Measurements from ENCODE around the gene YAF2.

The YAF2 gene

DNA sequence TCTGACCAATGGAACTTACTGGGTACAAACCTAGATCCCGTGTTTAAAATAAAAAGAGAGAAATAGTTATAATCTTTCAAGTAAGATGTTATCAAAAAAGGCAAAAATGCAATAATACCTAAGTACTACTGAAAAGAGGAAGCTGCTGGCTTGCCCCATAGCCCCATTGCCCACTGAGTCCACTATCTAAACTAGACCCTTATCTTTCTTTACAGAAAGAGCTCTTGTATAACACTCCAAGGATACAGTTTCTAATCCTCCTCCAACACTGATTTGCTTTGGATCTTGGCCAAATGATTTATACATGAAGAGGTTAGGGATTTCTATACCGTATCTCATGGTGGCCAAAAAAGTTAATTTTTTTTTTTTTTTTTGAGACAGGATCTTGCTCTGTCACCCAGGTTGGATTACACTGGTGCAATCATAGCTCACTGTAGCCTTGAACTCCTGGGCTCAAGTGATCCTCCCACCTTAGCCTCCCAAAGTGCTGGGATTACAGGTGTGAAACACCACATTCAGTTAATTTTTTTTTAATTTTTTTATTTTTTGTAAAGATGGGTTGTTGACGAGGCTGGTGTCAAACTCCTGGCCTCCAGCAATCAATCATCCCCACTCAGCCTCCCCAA is 96.0 kb downstream of the YAF2 start:
- no peak for DNase-seq

DNA sequence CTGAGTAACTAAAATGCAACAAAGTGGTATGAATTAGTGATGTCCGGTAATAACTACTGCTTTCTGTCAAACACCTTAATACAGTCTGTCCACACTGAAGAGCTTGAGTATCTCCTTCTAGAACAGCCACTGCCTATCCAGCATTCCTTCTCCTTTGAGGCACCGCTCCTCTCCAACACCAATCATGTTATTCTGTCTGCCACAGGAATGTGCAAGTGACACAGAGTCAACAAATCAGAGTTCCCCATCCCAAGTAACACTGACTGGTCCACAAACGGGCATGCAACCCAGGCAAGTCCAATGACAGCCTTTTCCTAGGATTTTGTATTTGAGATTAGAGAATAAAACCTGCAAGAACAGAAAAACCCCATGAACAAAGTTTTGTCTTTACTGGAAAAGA is 97.1 kb downstream of the YAF2 start:
- no peak for DNase-seq

DNA sequence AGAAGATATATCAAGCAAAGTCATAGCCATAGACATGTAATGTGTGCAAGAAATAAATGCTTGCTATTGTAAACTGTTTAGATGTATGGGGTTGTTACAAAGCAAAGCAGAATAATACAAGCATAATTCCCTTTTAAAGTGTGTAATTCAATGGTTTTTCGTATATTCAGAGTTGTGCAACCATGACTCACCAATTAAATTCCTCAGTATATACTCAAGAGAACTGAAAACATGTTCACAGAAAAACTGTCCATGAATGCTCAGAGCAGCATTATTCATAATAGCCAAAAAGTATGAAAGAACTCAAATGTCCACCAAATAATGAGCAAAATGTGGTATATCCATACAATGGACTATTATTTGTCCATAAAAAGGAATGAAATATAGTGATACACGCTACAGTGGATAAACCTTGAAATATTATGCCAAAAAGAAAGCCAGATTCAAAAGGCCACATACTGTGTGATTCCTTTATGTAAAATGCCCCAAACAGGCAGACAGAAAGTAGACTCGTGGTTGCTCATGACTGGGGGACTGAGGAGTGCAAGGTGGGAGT is 102.7 kb downstream of the YAF2 start:
- no peak for DNase-seq

DNA sequence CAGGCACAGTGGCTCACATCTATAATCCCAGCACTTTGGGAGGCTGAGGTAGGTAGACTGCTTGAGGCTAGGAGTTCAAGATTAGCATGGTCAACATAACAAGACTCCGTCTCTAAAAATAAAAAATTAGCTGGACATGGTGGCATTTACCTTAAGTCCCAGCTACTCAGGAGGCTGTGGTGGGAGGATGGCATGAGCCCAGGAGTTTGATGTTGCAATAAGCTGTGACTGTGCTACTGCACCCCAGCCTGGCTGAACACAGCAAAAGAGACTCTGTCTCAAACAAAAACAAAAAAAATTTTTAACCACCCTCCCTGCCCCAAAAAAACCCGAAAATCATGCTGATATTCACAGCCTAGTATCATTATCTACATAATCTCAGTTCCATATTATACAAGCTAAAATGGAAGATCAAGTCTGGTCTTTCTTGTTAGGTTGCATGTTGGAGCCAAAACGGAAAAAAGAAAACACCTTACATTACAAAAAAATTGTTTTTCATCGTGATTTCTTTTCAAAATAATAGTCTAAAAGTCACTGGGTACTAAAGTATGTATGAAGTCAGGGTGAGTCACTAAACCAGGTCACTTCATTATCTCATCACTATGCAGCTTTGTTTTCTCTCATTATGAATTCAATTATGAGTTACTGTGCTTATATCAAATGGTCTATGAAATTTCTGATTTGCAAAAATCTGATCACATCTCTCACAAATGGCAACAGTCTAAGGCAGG is 107.2 kb downstream of the YAF2 start:
- no peak for DNase-seq

DNA sequence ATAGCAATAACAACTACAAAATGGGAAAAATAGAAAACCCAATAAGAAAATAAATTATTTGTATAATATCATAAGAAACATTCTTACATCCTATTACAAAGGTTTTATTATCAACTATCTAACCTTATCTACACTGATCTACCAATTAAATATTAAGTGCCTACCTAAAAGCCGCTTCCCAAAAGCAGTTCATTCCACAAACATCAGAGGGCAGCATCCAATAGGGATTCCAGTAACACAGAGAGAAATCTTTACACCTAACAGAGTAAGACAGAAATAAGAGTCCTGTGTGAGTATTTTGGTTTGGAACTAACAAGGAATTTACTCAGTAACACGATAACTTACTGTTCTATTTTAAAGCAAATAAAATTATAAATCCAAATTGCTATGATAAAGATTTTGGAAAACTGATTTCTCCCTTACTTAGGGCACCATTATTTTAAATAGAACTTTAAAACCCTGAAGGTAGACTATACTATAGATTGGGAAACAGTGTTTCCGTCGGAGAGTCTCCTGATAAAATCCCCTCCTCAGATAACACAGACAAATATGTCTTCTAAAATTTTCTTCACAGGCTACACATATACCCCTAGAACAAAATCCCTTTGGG is 108.3 kb downstream of the YAF2 start:
- no peak for DNase-seq

DNA sequence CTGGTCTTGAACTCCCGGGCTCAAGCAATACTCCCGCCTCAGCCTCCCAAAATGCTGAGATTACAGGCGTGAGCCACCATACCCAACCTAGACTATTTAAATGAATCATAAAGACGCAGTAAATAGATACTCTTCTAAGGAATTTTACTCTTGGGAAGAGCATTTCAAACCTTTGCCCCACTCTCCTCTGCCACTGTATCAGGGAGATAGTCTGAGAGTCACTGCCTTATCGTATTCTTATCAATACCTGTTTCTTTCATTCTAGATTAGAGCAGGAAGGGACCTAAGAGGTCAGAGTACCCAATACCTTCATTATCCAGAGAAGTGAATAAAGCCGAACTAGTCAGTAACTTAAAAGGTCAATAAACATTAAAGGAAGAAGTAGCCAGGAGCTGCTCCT is 109.2 kb downstream of the YAF2 start:
- DNase-seq, result no peak

DNA sequence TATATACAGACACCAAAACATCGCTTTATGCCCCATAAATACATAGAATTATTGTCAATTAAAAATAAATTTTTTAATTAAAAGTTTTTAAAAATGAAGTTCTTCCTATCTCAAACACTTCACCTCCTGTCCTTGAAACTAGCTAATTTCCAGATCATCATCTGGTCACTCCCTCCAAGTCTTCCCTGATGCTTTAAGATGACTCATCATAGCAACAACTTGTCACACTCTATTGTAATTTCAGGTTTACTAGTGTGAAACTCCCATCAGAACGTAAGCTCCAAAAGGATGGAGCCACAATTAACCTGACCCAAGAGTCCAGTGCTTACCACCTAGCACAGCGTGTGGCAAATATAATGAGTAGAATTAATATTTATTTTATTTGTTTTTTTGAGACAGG is 109.7 kb downstream of the YAF2 start:
- DNase-seq, result no peak

DNA sequence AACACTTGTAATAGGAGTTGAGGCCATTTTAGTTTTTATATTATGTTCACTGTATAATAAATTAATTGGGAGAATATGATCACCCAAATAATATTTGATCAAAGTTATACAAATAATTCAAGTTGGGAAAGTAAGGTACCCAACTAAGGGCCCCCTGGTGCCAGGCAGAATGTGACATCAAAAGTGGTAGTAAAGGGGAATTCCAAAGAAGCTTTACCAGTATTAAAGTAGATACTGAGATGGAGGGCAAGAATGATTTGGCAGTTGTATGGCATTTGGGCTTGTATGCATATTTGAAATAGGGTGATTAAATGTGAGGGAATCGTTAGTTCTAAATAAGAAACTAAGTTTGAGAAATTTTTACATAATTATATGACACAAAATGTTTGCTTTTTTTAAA is 111.1 kb downstream of the YAF2 start:
- no peak for DNase-seq

DNA sequence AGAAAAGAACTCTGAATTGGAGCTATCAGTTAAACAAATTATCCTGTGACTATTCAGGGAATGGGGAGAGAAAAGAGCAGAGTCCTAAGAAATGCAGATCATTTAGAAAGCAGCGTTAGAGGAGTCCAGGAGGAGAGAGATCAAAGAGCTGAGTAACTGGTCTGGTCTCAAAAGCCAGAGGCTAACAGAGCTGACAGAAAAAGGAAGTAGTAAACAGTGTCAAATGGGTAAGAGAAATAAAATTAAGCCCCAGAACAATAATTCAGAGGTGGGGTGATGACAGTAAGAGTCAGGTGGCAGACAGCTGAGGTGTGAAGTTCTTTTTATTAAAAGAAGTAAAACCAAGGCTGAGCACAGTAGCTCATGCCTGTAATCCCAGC is 112.7 kb downstream of the YAF2 start:
- DNase-seq, result no peak

DNA sequence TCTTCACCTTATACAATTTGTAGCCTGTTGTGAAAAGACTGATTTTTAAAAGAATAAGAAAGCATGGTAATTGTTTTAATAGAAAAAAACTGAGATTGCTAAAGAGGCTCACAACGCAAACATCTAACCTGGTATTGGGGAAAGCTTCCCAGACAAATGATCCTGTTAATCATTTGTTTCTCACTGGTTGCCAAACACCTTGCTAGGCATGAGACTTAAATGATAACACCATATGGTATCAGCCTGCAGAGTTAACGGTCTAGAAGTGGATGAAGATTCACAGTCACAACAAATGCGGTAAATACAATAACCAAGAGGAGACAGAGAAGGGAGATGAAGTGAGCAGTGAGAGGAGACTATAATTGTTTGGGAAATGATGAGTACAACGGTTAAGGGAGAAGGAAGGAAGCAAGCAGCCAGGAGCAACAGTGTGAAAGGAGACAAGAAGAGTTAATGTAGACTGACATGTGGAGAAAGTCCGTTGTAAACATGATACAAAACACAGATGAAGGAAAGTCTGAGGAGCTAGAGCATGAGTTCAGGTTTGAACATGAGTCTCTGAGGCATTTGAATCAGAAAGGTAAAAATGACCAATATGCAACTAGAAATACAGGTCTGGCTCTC is 113.2 kb downstream of the YAF2 start:
- DNase-seq, result no peak

DNA sequence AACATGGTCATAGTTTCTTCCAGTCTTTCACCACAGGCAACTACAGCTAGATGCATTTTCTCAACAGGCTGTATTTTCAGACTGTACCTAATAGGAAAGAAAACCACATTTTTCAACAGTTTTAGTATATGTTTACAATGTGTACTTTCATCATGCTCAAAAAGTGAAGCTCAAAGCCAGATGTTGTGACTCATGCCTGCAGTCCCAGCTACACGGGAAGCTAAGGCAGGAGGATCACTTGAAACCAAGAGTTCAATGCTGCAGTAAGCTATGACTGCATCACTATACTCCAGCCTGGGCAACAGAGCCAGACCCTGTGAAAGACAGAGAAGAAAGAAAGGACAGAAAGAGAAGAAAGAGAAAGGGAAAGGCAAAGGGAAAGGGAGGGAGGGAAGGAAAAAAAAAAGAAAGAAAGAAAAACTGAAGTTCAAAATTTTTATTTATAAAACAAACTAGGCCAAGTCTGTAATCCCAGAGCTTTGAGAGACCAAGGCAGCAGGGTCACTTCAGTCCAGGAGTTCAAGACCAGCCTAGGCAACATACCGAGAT is 118.9 kb downstream of the YAF2 start:
- no peak for DNase-seq

DNA sequence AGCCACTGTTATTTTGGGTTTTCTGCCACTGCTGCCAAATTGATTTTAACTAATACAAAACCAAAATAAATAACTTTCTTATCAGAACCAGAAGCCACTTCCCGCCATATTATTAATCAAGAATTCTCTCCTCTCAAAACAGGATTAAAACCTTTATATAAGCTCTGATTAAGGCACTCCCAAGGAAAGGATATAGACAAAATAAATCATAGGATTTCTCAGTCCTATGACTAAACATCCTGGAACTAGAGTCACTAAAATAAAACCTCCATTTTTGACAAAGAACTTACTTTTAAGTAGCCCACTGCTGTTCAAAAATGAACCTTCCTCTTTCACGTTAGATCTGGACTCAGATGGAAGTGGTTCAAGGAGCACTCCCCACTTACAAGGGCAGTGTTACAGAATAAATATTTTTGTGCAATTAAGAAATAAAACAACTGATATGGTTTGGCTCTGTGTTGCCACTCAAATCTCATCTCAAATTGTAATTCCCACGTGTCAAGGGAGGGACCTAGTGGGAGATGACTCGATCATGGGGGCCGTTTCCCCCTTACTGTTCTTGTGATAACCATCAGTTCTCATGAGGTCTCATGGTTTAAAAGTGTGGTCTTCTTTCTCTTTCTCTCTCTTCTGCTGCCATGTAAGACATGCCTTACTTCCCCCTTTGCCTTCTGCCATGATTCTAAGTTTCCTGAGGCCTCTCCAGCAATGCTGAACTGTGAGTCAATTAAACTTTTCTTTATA is 119.7 kb downstream of the YAF2 start:
- DNase-seq, result no peak

DNA sequence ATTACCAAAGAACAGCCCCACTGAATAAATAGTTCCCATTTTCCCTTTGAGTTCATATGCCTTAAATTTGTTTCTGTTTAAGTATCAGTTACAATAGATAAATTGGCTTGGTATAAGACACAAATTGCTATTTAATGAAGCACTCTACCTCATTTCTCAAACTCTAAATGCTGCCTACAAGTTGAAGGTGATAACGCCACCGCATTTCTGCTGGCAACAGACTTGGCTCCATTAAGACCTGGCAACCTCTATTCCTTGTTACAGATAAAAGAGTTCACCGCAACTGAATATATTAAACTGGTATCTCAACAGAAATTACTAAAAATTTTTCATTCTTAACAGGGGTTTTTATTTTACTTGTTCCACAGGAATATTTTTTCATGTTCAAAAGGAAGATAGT is 129.0 kb downstream of the YAF2 start:
- no peak for DNase-seq

Data from CD4-positive, alpha-beta T cell treated with Interleukin-15 for 1 hour (primary cell).